ENCODE data around the gene CCDC7. TPM values are rescaled to one million over a fixed set of nuclear protein-coding genes. Genes with fewer than 3 reads are reported as not detected.

CCDC7 gene
- total RNA-seq, 1 experiment from 2014 or later = 4.0 TPM

DNA sequence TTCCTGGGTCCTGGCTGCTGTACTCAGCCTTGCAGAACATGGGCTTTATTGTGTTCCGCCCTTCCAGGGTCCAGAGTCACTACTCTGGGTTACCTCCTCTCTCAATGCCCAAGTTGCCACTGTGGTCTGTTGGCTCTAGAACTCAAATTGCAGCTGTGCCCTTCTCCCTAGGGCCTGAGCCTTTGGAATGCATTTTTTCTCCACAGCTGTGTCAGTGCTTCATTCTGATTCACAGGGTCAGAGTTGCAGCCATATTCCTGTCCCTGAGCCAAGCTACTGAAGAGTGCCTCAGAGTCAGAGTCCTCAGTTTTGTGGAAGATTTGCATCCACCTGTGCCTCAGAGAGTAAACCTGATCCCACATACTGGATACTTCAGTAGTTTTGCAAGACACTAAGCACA, 344.5 kb downstream of the CCDC7 start:
- no peaks in the 10 kb centered on the region for H3K9me2 ChIP-seq (ENCODE audit: insufficient read depth)
- intact Hi-C loops (cut with micrococcal nuclease) = no loop called here
- POLR2A ChIA-PET = no interaction called here
- H3K9me3 ChIP-seq (ENCODE audit: control insufficient read depth in 1 of 2, insufficient read depth in 1 of 2, low read depth in 1 of 2, low read length in 2 of 2) = no peaks in the 10 kb centered on the region
- no peaks in the 10 kb centered on the region for H4K20me1 ChIP-seq (ENCODE audit: insufficient read depth)
- RAD21 ChIA-PET (ENCODE audit: low non-redundant PET in 1 of 2, low total read pairs in 2 of 2, uncharacterized antibody in 2 of 2, unreplicated experiment in 2 of 2) = no interaction called here
- no peaks in the 10 kb centered on the region for H3K36me3 ChIP-seq (ENCODE audit: control insufficient read depth in 1 of 2, insufficient read depth in 2 of 2, low read length in 2 of 2)
- no peaks in the 10 kb centered on the region for H3K27me3 ChIP-seq (ENCODE audit: insufficient read depth, low read length)
- ATAC-seq (no peak), DNase-seq (ENCODE audit: low read depth, low spot score) (no peak)
- TF ChIP-seq, protein P1, sequence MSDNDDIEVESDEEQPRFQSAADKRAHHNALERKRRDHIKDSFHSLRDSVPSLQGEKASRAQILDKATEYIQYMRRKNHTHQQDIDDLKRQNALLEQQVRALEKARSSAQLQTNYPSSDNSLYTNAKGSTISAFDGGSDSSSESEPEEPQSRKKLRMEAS (IDR thresholded peaks at IDR 0.05) = no peak
- no peak for TF ChIP-seq FOSL1 (IDR thresholded peaks at IDR 0.05; ENCODE audit: low read depth)
- H2AFZ ChIP-seq (ENCODE audit: low read depth, low read length, poor library complexity, severe bottlenecking) = no peak overlapping the region
- no peak overlapping the region for H3K4me3 ChIP-seq (replicated peaks in 1 of 2; ENCODE audit: low read depth in 1 of 2, low read length in 2 of 2)
- H3K27ac ChIP-seq (ENCODE audit: low read depth, low read length) = no peak overlapping the region
- no peaks in the 10 kb centered on the region for H3K79me2 ChIP-seq (ENCODE audit: insufficient read depth, low read length)
- H3K4me1 ChIP-seq (ENCODE audit: control insufficient read depth in 1 of 2, insufficient read depth in 2 of 2, low read length in 2 of 2) = no peaks in the 10 kb centered on the region
- no TSS peak for BruUV-seq (replicated peaks)
- H3K4me2 ChIP-seq (ENCODE audit: low read length) = no peak overlapping the region
- CTCF ChIA-PET = interaction anchor here (1.5 kb wide), 1 partner anchor 218 kb away, joined by 3 read pairs; no protein-coding TSS in a partner anchor
- no peak overlapping the region for H3K9ac ChIP-seq (ENCODE audit: low read length)

DNA sequence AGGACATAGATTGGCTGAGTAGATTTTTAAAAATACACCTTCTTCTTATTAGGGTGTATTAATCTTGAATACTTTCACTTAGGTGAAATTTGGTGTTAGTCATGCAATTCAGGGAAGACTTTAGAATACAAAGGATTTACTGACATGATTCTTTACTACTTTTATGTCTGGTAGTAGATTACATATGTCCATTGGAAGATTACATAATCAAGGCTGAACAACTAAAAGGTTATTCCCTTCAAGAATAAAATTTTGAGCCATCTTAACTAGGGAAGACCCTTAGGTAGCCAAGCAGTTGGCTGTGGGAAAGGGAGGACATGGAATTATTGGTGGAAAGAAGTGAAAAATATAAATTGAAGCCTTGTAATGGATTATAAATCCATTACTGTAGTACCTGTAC, 347.1 kb downstream of the CCDC7 start:
- H4K20me1 ChIP-seq (ENCODE audit: insufficient read depth) = no peaks in the 10 kb centered on the region
- H3K4me3 ChIP-seq (replicated peaks in 1 of 2; ENCODE audit: low read depth in 1 of 2, low read length in 2 of 2) = no peak overlapping the region
- intact Hi-C loops (cut with micrococcal nuclease) = no loop called here
- H3K27me3 ChIP-seq (ENCODE audit: insufficient read depth, low read length) = no peaks in the 10 kb centered on the region
- no peaks in the 10 kb centered on the region for H3K9me2 ChIP-seq (ENCODE audit: insufficient read depth)
- no peaks in the 10 kb centered on the region for H3K4me1 ChIP-seq (ENCODE audit: control insufficient read depth in 1 of 2, insufficient read depth in 2 of 2, low read length in 2 of 2)
- H2AFZ ChIP-seq (ENCODE audit: low read depth, low read length, poor library complexity, severe bottlenecking) = no peak overlapping the region
- BruUV-seq (replicated peaks) = no TSS peak
- no peak for ATAC-seq
- no peak overlapping the region for H3K27ac ChIP-seq (ENCODE audit: low read depth, low read length)
- H3K9ac ChIP-seq (ENCODE audit: low read length) = no peak overlapping the region
- CTCF ChIA-PET = interaction anchor here (1.6 kb wide), 1 partner anchor 216 kb away, joined by 9 read pairs; no protein-coding TSS in a partner anchor
- no peak for DNase-seq (ENCODE audit: low read depth, low spot score)
- POLR2A ChIA-PET = no interaction called here
- H3K36me3 ChIP-seq (ENCODE audit: control insufficient read depth in 1 of 2, insufficient read depth in 2 of 2, low read length in 2 of 2) = no peaks in the 10 kb centered on the region
- H3K79me2 ChIP-seq (ENCODE audit: insufficient read depth, low read length) = no peaks in the 10 kb centered on the region
- H3K4me2 ChIP-seq (ENCODE audit: low read length) = no peak overlapping the region
- RAD21 ChIA-PET (ENCODE audit: low non-redundant PET in 1 of 2, low total read pairs in 2 of 2, uncharacterized antibody in 2 of 2, unreplicated experiment in 2 of 2) = no interaction called here
- H3K9me3 ChIP-seq (ENCODE audit: control insufficient read depth in 1 of 2, insufficient read depth in 1 of 2, low read depth in 1 of 2, low read length in 2 of 2) = no peaks in the 10 kb centered on the region
- TF ChIP-seq, protein P2, sequence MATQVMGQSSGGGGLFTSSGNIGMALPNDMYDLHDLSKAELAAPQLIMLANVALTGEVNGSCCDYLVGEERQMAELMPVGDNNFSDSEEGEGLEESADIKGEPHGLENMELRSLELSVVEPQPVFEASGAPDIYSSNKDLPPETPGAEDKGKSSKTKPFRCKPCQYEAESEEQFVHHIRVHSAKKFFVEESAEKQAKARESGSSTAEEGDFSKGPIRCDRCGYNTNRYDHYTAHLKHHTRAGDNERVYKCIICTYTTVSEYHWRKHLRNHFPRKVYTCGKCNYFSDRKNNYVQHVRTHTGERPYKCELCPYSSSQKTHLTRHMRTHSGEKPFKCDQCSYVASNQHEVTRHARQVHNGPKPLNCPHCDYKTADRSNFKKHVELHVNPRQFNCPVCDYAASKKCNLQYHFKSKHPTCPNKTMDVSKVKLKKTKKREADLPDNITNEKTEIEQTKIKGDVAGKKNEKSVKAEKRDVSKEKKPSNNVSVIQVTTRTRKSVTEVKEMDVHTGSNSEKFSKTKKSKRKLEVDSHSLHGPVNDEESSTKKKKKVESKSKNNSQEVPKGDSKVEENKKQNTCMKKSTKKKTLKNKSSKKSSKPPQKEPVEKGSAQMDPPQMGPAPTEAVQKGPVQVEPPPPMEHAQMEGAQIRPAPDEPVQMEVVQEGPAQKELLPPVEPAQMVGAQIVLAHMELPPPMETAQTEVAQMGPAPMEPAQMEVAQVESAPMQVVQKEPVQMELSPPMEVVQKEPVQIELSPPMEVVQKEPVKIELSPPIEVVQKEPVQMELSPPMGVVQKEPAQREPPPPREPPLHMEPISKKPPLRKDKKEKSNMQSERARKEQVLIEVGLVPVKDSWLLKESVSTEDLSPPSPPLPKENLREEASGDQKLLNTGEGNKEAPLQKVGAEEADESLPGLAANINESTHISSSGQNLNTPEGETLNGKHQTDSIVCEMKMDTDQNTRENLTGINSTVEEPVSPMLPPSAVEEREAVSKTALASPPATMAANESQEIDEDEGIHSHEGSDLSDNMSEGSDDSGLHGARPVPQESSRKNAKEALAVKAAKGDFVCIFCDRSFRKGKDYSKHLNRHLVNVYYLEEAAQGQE (IDR thresholded peaks at IDR 0.05; ENCODE audit: low read depth) = no peak
- TF ChIP-seq EZH2 (IDR thresholded peaks at IDR 0.05) (no peak), ZFX (IDR thresholded peaks at IDR 0.05) (no peak), JUND (IDR thresholded peaks at IDR 0.05) (no peak), CEBPB (IDR thresholded peaks at IDR 0.05; ENCODE audit: low read depth) (no peak), YY1 (IDR thresholded peaks at IDR 0.05; ENCODE audit: extremely low read depth, insufficient replicate concordance, low read depth, low read length) (no peak), POLR2A (IDR thresholded peaks at IDR 0.05; ENCODE audit: borderline replicate concordance, extremely low read depth, insufficient read depth, insufficient read length) (no peak), EGR1 (IDR thresholded peaks at IDR 0.05; ENCODE audit: low read depth) (no peak), SP1 (IDR thresholded peaks at IDR 0.05; ENCODE audit: low read depth) (no peak), ZNF274 (IDR thresholded peaks at IDR 0.05; ENCODE audit: low read depth, low read length) (no peak), TCF7L2 (IDR thresholded peaks at IDR 0.05; ENCODE audit: borderline replicate concordance, extremely low read depth, insufficient read depth, insufficient read length) (no peak), SIN3A (IDR thresholded peaks at IDR 0.05; ENCODE audit: low read depth) (no peak), ELF1 (IDR thresholded peaks at IDR 0.05; ENCODE audit: borderline replicate concordance, low read depth) (no peak), RAD21 (IDR thresholded peaks at IDR 0.05; ENCODE audit: low read depth) (no peak), CBX3 (IDR thresholded peaks at IDR 0.05; ENCODE audit: low read depth) (no peak)
- TF ChIP-seq, protein P3, sequence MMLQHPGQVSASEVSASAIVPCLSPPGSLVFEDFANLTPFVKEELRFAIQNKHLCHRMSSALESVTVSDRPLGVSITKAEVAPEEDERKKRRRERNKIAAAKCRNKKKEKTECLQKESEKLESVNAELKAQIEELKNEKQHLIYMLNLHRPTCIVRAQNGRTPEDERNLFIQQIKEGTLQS (IDR thresholded peaks at IDR 0.05) = no peak
- TF ChIP-seq, protein P1 (IDR thresholded peaks at IDR 0.05) = no peak
